Loucy (cell line): ENCODE measurements around the gene TTC16.

Source experiments
- H2AFZ ChIP-seq: fragments of 200-600 bp; sonication (generic); 2 replicates; pipeline ENCODE4 v1.6.0; 2016; ENCODE audit warnings: antibody characterized with exemption, mild to moderate bottlenecking, low read length, moderate library complexity
- H3F3A ChIP-seq: fragments of 200-600 bp; 2 replicates; pipeline ENCODE4 v1.6.0; 2016; ENCODE audit warnings: antibody characterized with exemption, low read depth, mild to moderate bottlenecking
- H3K27me3 ChIP-seq: fragments of 200-600 bp; sonication (generic); 2 replicates; pipeline ENCODE4 v1.6.1; 2014; ENCODE audit warnings: low read length, mild to moderate bottlenecking; ENCODE audit not compliant: insufficient read depth, poor library complexity, severe bottlenecking
- H3K36me3 ChIP-seq: fragments of 200-600 bp; sonication (generic); 2 replicates; pipeline ENCODE4 v1.6.1; 2016; ENCODE audit warnings: low read length; ENCODE audit not compliant: insufficient read depth
- H3K4me1 ChIP-seq: fragments of 200-600 bp; sonication (generic); 2 replicates; pipeline ENCODE4 v1.5.1; 2014; ENCODE audit warnings: low read length, mild to moderate bottlenecking; ENCODE audit not compliant: insufficient read depth, poor library complexity, severe bottlenecking
- H3K4me2 ChIP-seq: fragments of 200-600 bp; sonication (generic); 2 replicates; pipeline ENCODE4 v1.6.0; 2014; ENCODE audit warnings: antibody characterized with exemption, low read length, low read depth, mild to moderate bottlenecking; ENCODE audit not compliant: poor library complexity, severe bottlenecking
- H3K4me3 ChIP-seq: fragments of 200-600 bp; sonication (generic); 2 replicates; pipeline ENCODE4 v1.5.1; 2014; ENCODE audit warnings: low read length, mild to moderate bottlenecking, mixed read lengths; ENCODE audit not compliant: poor library complexity, severe bottlenecking
- H3K79me2 ChIP-seq: fragments of 200-600 bp; sonication (generic); 2 replicates; pipeline ENCODE4 v1.6.1; 2014; ENCODE audit warnings: low read length; ENCODE audit not compliant: insufficient read depth
- H3K9ac ChIP-seq: fragments of 200-600 bp; sonication (generic); 2 replicates; pipeline ENCODE4 v1.6.0; 2014; ENCODE audit warnings: mild to moderate bottlenecking, low read depth, low read length, moderate library complexity; ENCODE audit not compliant: poor library complexity, severe bottlenecking
- H3K9me2 ChIP-seq: fragments of 200-600 bp; sonication (generic); replicated peaks from 2 replicates; pipeline ENCODE4 v1.6.1; 2016; ENCODE audit warnings: low read depth, low read length, mixed read lengths
- H3K9me3 ChIP-seq: fragments of 200-600 bp; sonication (generic); 2 replicates; pipeline ENCODE4 v1.6.1; 2014; ENCODE audit warnings: mild to moderate bottlenecking, antibody characterized with exemption, low read length, low read depth; ENCODE audit not compliant: insufficient read depth
- H4K20me1 ChIP-seq: fragments of 200-600 bp; sonication (generic); 2 replicates; pipeline ENCODE4 v1.6.0; 2014; ENCODE audit warnings: antibody characterized with exemption, low read length, mild to moderate bottlenecking; ENCODE audit not compliant: insufficient read depth, poor library complexity, severe bottlenecking
- EZH2phosphoT487 ChIP-seq: fragments of 200-600 bp; IDR thresholded peaks from 2 replicates; pipeline ENCODE4 v1.6.1; 2018; ENCODE audit warnings: antibody characterized with exemption, mild to moderate bottlenecking, moderate library complexity, borderline replicate concordance
- TF ChIP-seq, protein P1 (sequence below): fragments of 200-600 bp; sonication (generic); conservative IDR thresholded peaks from 2 replicates; pipeline ENCODE4 v1.5.1; 2014; ENCODE audit warnings: mild to moderate bottlenecking, antibody characterized with exemption, low read length

The TTC16 gene

DNA sequence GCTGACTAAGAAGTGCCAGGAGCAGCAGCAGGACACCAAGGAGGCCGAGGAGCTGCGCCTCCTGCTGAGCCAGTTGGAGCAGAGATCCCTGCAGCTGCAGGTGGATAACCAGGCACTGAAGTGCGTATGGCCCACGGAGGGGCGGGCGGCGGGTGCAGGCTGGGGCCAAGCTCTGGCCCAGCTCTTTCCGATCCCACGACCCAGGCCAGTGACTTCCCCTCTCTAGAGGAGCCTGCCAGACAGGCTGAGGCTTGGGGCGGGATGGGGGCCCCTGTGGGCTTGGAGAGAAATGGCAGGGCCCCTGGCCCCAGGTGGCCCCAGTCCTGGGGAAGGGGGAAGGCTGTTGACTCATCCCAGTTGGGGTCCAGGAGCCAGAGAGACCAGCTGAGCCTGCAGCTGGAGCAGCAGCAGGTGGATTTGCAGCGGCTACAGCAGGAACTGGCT, 4.0 kb upstream of the TTC16 start:
- Histone ChIP-seq H3K9me2 (no peaks in the 10 kb centered on the region), H3K9ac (no peak overlapping the region), H3K36me3 (no peaks in the 10 kb centered on the region)

DNA sequence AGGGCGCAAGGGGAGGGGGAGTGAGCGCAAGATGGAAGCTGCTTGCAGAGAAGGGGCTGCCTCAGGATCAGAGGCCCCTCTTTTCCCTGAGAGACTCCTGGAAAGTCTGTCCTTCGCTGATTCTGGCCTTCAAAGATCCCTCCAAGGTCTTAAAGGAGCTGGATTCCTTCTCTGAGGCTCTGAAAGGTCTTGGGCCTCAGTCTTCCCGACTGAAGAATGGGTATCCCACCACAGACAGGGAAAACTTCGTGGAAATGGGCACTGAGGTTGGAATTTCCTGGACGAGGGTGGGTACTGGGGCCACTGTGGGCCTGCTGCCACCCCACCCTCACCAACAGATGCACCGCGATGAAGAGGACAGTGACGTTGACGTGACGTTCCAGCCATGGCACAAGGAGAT, 3.5 kb upstream of the TTC16 start:
- Histone ChIP-seq H2AFZ (no peak overlapping the region), H3K4me2 (peak overlapping the region; percentile 62), H3K9me2 (no peaks in the 10 kb centered on the region), H3K36me3 (no peaks in the 10 kb centered on the region), H3K4me3 (no peak overlapping the region), H3K9me3 (no peaks in the 10 kb centered on the region), H3K9ac (no peak overlapping the region), H3K27me3 (no peaks in the 10 kb centered on the region), H3K79me2 (no peaks in the 10 kb centered on the region), H3K4me1 (peaks cover 29% of the 10 kb centered on the region), H4K20me1 (no peaks in the 10 kb centered on the region), H3F3A (no peaks in the 10 kb centered on the region)
- TF ChIP-seq, protein P1, sequence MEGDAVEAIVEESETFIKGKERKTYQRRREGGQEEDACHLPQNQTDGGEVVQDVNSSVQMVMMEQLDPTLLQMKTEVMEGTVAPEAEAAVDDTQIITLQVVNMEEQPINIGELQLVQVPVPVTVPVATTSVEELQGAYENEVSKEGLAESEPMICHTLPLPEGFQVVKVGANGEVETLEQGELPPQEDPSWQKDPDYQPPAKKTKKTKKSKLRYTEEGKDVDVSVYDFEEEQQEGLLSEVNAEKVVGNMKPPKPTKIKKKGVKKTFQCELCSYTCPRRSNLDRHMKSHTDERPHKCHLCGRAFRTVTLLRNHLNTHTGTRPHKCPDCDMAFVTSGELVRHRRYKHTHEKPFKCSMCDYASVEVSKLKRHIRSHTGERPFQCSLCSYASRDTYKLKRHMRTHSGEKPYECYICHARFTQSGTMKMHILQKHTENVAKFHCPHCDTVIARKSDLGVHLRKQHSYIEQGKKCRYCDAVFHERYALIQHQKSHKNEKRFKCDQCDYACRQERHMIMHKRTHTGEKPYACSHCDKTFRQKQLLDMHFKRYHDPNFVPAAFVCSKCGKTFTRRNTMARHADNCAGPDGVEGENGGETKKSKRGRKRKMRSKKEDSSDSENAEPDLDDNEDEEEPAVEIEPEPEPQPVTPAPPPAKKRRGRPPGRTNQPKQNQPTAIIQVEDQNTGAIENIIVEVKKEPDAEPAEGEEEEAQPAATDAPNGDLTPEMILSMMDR: no peak
- TF ChIP-seq EZH2phosphoT487: no peak

More for the DNA sequence above, 4.0 kb upstream of the TTC16 start:
- H3K27me3 ChIP-seq: no peaks in the 10 kb centered on the region
- no peaks in the 10 kb centered on the region for H3K79me2 ChIP-seq
- TF ChIP-seq, protein P1: no peak
- TF ChIP-seq EZH2phosphoT487: no peak
- H3K4me1 ChIP-seq: peaks cover 30% of the 10 kb centered on the region
- H3F3A ChIP-seq: no peaks in the 10 kb centered on the region
- no peak overlapping the region for H3K4me3 ChIP-seq
- H3K9me3 ChIP-seq: no peaks in the 10 kb centered on the region
- no peaks in the 10 kb centered on the region for H4K20me1 ChIP-seq
- no peak overlapping the region for H2AFZ ChIP-seq
- peak overlapping the region; percentile 62 for H3K4me2 ChIP-seq

- H3K27me3 ChIP-seq: no peaks in the 10 kb centered on the region
- no peak overlapping the region for H2AFZ ChIP-seq
- no peaks in the 10 kb centered on the region for H3K79me2 ChIP-seq
- no peak overlapping the region for H3K4me3 ChIP-seq
- no peaks in the 10 kb centered on the region for H3K9me3 ChIP-seq
- no peaks in the 10 kb centered on the region for H3F3A ChIP-seq
- no peak for TF ChIP-seq EZH2phosphoT487
- TF ChIP-seq, protein P1: no peak
- H3K36me3 ChIP-seq: no peaks in the 10 kb centered on the region
- no peak overlapping the region for H3K9ac ChIP-seq
- no peaks in the 10 kb centered on the region for H4K20me1 ChIP-seq
- no peak overlapping the region for H3K4me2 ChIP-seq
- H3K4me1 ChIP-seq: peaks cover 25% of the 10 kb centered on the region
- no peaks in the 10 kb centered on the region for H3K9me2 ChIP-seq
Observed at GRCh38 chr9:127712867-127713266, 3.0 kb upstream of the TTC16 start.
